Measurements from ENCODE around the gene TBC1D21.
"Not testable (repeated sequence)": the region's sequence is repeated elsewhere in the genome, so short reads cannot be mapped to it uniquely, and the experiment has no call there.

Gene TBC1D21

GRCh38 chr15:73930371-73930770, 57.0 kb downstream of the TBC1D21 start:
- no peak for DNase-seq (ENCODE audit: low read depth)

- DNase-seq (ENCODE audit: low read depth) = no peak
Measured at GRCh38 chr15:73930790-73931281, 57.5 kb downstream of the TBC1D21 start.

- DNase-seq (ENCODE audit: low read depth) = no peak
Measured at GRCh38 chr15:73931441-73931840, 58.1 kb downstream of the TBC1D21 start.

GRCh38 chr15:73932381-73933191, 59.2 kb downstream of the TBC1D21 start:
- no peak for DNase-seq (ENCODE audit: low read depth)

- DNase-seq (ENCODE audit: low read depth) = no peak
Measured at GRCh38 chr15:73934281-73934680, 60.9 kb downstream of the TBC1D21 start.

- no peak for DNase-seq (ENCODE audit: low read depth)
Measured at GRCh38 chr15:73935547-73935946, 62.2 kb downstream of the TBC1D21 start.

GRCh38 chr15:73936181-73936580, 62.8 kb downstream of the TBC1D21 start:
- DNase-seq (ENCODE audit: low read depth) = no peak

GRCh38 chr15:73936588-73937290, 63.4 kb downstream of the TBC1D21 start:
- no peak for DNase-seq (ENCODE audit: low read depth)

GRCh38 chr15:73937296-73937695, 63.9 kb downstream of the TBC1D21 start:
- no peak for DNase-seq (ENCODE audit: low read depth)

GRCh38 chr15:73937726-73938125, 64.4 kb downstream of the TBC1D21 start:
- DNase-seq (ENCODE audit: low read depth) = no peak

- not testable (repeated sequence) for DNase-seq (ENCODE audit: low read depth)
Measured at GRCh38 chr15:73938516-73938915, 65.2 kb downstream of the TBC1D21 start.

Data from activated T-helper 1 cell treated with Interleukin-2 at 50 U/mL for 16 hours (primary cell).